Coronary artery (tissue), 2 donors: ENCODE results near the gene MAP1LC3B2.

Source experiments
- DNase-seq: peaks from one replicate; pipeline ENCODE4 v3.0.0-alpha.2; 2017; ENCODE audit warnings: low spot score
- H3K27ac ChIP-seq, 2 donors: fragments of 200-600 bp; sonication (generic); one replicate each; pipeline ENCODE4 v1.5.1; 2016 to 2019
- H3K4me3 ChIP-seq: fragments of 200-600 bp; sonication (generic); 2 replicates; pipeline ENCODE4 v1.5.1; 2016; ENCODE audit warnings: mild to moderate bottlenecking, moderate library complexity
- CTCF ChIP-seq: fragments of 200-600 bp; sonication (generic); IDR thresholded peaks from one replicate; pipeline ENCODE4 v1.5.1; 2019; ENCODE audit warnings: antibody characterized with exemption

Gene MAP1LC3B2

GRCh38 chr12:116583129-116583694 is 24.0 kb downstream of the MAP1LC3B2 start:
- H3K27ac ChIP-seq, result no peak overlapping the region
- no peak overlapping the region for H3K4me3 ChIP-seq
- DNase-seq, result no peak
- no peak for TF ChIP-seq CTCF

- H3K27ac ChIP-seq, result no peak overlapping the region
- no peak overlapping the region for H3K4me3 ChIP-seq
- DNase-seq, result no peak
- no peak for TF ChIP-seq CTCF
These were observed 28.1 kb downstream of the MAP1LC3B2 start for GRCh38 chr12:116587270-116587669.

GRCh38 chr12:116588390-116589028 is 29.3 kb downstream of the MAP1LC3B2 start:
- DNase-seq, result no peak
- Histone ChIP-seq H3K27ac (no peak overlapping the region), H3K4me3 (no peak overlapping the region)
- no peak for TF ChIP-seq CTCF

- no peak for DNase-seq
- H3K4me3 ChIP-seq, result no peak overlapping the region
- H3K27ac ChIP-seq, result no peak overlapping the region
- TF ChIP-seq CTCF, result no peak
These were observed 30.4 kb downstream of the MAP1LC3B2 start for GRCh38 chr12:116589581-116589980.

- TF ChIP-seq CTCF, result no peak
- DNase-seq, result no peak
- Histone ChIP-seq H3K4me3 (no peak overlapping the region), H3K27ac (no peak overlapping the region)
These were observed 31.4 kb downstream of the MAP1LC3B2 start for GRCh38 chr12:116590561-116590960.

- DNase-seq, result no peak
- peak overlapping the region in 1 of 2 donors; percentile 50 for H3K27ac ChIP-seq
- no peak for TF ChIP-seq CTCF
- no peak overlapping the region for H3K4me3 ChIP-seq
These were observed 32.9 kb downstream of the MAP1LC3B2 start for GRCh38 chr12:116591855-116592637.
